ENCODE data around the gene UNC79.

The UNC79 gene

GRCh38 chr14:93727917-93728650 lies 297.3 kb downstream of the UNC79 start:
- DNase-seq (ENCODE audit: low read depth): no peak

- DNase-seq (ENCODE audit: low read depth): no peak
Observed at GRCh38 chr14:93728651-93729016, 297.9 kb downstream of the UNC79 start.

GRCh38 chr14:93729993-93730392 lies 299.3 kb downstream of the UNC79 start:
- no peak for DNase-seq (ENCODE audit: low read depth)

GRCh38 chr14:93731753-93732152 lies 301.0 kb downstream of the UNC79 start:
- no peak for DNase-seq (ENCODE audit: low read depth)

GRCh38 chr14:93732524-93732923 lies 301.8 kb downstream of the UNC79 start:
- DNase-seq (ENCODE audit: low read depth): no peak

- no peak for DNase-seq (ENCODE audit: low read depth)
Observed at GRCh38 chr14:93733231-93733630, 302.5 kb downstream of the UNC79 start.

- DNase-seq (ENCODE audit: low read depth): no peak
Observed at GRCh38 chr14:93733631-93734030, 302.9 kb downstream of the UNC79 start.

GRCh38 chr14:93734086-93734822 lies 303.5 kb downstream of the UNC79 start:
- no peak for DNase-seq (ENCODE audit: low read depth)

GRCh38 chr14:93735206-93735605 lies 304.5 kb downstream of the UNC79 start:
- no peak for DNase-seq (ENCODE audit: low read depth)

- DNase-seq (ENCODE audit: low read depth): no peak
Observed at GRCh38 chr14:93736378-93737014, 305.8 kb downstream of the UNC79 start.

GRCh38 chr14:93737634-93738033 lies 306.9 kb downstream of the UNC79 start:
- no peak for DNase-seq (ENCODE audit: low read depth)

- DNase-seq (ENCODE audit: low read depth): no peak
Observed at GRCh38 chr14:93741556-93742230, 311.0 kb downstream of the UNC79 start.

- no peak for DNase-seq (ENCODE audit: low read depth)
Observed at GRCh38 chr14:93742761-93743160, 312.0 kb downstream of the UNC79 start.

GRCh38 chr14:93743270-93744060 lies 312.7 kb downstream of the UNC79 start:
- no peak for DNase-seq (ENCODE audit: low read depth)

- DNase-seq (ENCODE audit: low read depth): no peak
Observed at GRCh38 chr14:93744176-93744575, 313.4 kb downstream of the UNC79 start.

GRCh38 chr14:93744876-93745275 lies 314.1 kb downstream of the UNC79 start:
- DNase-seq (ENCODE audit: low read depth): no peak

- no peak for DNase-seq (ENCODE audit: low read depth)
Observed at GRCh38 chr14:93745603-93746273, 315.0 kb downstream of the UNC79 start.

GRCh38 chr14:93747102-93747501 lies 316.4 kb downstream of the UNC79 start:
- DNase-seq (ENCODE audit: low read depth): no peak

- DNase-seq (ENCODE audit: low read depth): no peak
Observed at GRCh38 chr14:93747560-93747959, 316.8 kb downstream of the UNC79 start.

GRCh38 chr14:93748208-93749075 lies 317.7 kb downstream of the UNC79 start:
- DNase-seq (ENCODE audit: low read depth): no peak

Data from stimulated activated CD8-positive, alpha-beta memory T cell treated with anti-CD3 and anti-CD28 coated beads, Interleukin-15, amount 100 ng/mL, for 24 hours (primary cell).